HG03159 (cell line): ENCODE measurements around the gene TMEM80.
"Not testable (repeated sequence)": the region's sequence is repeated elsewhere in the genome, so short reads cannot be mapped to it uniquely, and the experiment has no call there.

Experiments
- ATAC-seq: cut with Tn5 transposase; IDR thresholded peaks from one replicate; pipeline ENCODE4 v1.9.1; 2021; ENCODE audit warnings: mild to moderate bottlenecking, moderate library complexity; ENCODE audit not compliant: unreplicated experiment

The TMEM80 gene

GRCh38 chr11:720642-721246 is 25.1 kb downstream of the TMEM80 start:
- ATAC-seq = no peak

GRCh38 chr11:721247-721740 is 25.7 kb downstream of the TMEM80 start:
- ATAC-seq = no peak

GRCh38 chr11:721741-722345 is 26.2 kb downstream of the TMEM80 start:
- ATAC-seq = no peak

GRCh38 chr11:722346-722811 is 26.8 kb downstream of the TMEM80 start:
- no peak for ATAC-seq

GRCh38 chr11:723120-723883 is 27.7 kb downstream of the TMEM80 start:
- no peak for ATAC-seq

- ATAC-seq = no peak
These were observed 28.6 kb downstream of the TMEM80 start for GRCh38 chr11:724049-724777.

- ATAC-seq = no peak
These were observed 29.3 kb downstream of the TMEM80 start for GRCh38 chr11:724778-725386.

GRCh38 chr11:725624-726202 is 30.1 kb downstream of the TMEM80 start:
- no peak for ATAC-seq

GRCh38 chr11:726278-727220 is 30.9 kb downstream of the TMEM80 start:
- no peak for ATAC-seq

GRCh38 chr11:727281-727701 is 31.7 kb downstream of the TMEM80 start:
- ATAC-seq = no peak

- no peak for ATAC-seq
These were observed 32.5 kb downstream of the TMEM80 start for GRCh38 chr11:727859-728748.

GRCh38 chr11:728901-729491 is 33.4 kb downstream of the TMEM80 start:
- no peak for ATAC-seq

GRCh38 chr11:729492-730074 is 34.0 kb downstream of the TMEM80 start:
- no peak for ATAC-seq

- ATAC-seq = no peak
These were observed 37.5 kb downstream of the TMEM80 start for GRCh38 chr11:733072-733471.

- ATAC-seq = not testable (repeated sequence)
These were observed 38.9 kb downstream of the TMEM80 start for GRCh38 chr11:734541-734940.

GRCh38 chr11:737366-737765 is 41.8 kb downstream of the TMEM80 start:
- no peak for ATAC-seq

GRCh38 chr11:737899-738298 is 42.3 kb downstream of the TMEM80 start:
- ATAC-seq = not testable (repeated sequence)

GRCh38 chr11:742156-742546 is 46.5 kb downstream of the TMEM80 start:
- ATAC-seq = no peak
